SH-SY5Y (cell line): Measurements from ENCODE around the gene CRIP3.

ENCODE experiments used
- GATA2 ChIP-seq: IDR thresholded peaks from 2 replicates; pipeline ENCODE4 v1.6.1; 2011; ENCODE audit warnings: mild to moderate bottlenecking, low read depth, low read length
- GATA3 ChIP-seq: IDR thresholded peaks from 2 replicates; pipeline ENCODE4 v1.6.1; 2011; ENCODE audit warnings: low read depth, mild to moderate bottlenecking, low read length, moderate library complexity

The CRIP3 gene

GRCh38 chr6:43298565-43299337 lies 9.9 kb downstream of the CRIP3 start:
- no peak for TF ChIP-seq GATA2
- TF ChIP-seq GATA3 = no peak

DNA sequence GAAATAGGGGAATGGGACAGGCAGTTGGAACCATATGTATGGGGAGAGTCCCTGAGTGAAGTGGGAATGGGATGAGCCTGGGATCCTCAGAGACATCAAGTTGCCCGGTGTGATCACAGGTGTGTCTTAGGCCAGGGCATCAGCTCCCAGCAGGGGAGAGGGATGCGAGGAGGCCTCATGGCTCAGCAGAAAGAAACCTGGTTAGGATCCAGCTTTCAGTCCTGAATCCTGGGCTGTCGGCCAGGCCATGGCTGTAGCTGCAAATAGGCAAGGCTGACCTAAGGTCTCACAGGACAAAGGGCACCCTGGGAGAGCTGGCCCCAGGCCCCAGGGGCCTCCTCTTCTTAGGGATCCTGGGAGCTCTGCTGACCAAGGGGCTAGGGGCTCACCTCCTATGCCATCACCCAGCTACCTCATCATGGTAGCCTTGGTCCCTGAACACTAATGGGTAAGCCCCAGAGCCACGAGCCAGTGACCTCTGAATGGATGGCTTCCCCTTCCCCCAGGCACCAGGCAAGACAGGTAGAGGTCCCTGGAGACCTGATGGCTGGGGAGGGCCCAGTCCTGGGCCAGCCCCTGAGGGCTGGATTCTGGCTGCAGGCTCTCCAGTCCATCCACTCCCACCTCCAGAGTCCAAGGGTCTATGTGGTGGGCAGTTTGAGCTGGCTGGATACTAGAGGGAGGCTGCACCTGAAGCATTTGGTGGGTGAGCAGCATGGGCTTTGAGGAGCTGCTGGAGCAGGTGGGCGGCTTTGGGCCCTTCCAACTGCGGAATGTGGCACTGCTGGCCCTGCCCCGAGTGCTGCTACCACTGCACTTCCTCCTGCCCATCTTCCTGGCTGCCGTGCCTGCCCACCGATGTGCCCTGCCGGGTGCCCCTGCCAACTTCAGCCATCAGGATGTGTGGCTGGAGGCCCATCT lies 10.7 kb downstream of the CRIP3 start, which contains the start of gene SLC22A7:
Gene SLC22A7, plus strand, starts transcription at position 617 of the 921 bp plus-strand sequence. Its CDS starts 99 bp downstream, at position 716.
- TF ChIP-seq GATA2 (no peak), GATA3 (no peak)

DNA sequence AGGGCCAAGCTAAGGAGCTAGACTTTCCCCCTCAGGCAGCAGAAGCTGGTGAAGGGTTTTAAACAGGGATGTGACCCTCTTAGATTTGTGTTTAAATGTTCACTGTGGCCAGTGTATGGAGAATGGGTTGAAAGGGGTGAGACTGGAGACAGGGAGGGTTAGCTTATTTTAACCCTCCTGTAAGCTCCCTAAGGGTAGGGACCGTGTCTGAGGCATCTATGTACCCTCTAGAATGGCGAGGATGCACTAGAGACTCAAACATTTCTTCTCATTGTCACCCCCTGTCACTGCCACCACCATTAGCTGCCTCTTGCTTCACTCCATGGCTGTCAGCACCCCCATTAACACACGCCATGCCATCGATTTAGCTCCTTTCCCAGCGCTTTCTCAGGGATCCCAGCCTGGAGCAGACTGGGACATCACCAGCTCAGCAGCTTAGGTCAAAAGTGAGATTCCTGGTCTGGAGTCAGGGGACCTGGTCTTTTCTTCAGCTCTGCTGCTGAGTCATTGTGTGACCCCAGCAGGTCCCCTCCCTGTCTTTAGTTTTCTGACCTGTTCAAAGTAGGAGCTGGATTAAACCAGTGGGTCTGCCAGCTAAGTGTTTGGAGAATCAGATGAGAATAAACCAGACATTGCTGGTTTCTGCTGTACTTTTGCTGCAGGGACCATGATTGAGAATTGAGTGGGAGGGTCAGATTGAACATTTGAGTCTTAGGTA lies 11.7 kb downstream of the CRIP3 start:
- TF ChIP-seq GATA2 (no peak), GATA3 (no peak)

GRCh38 chr6:43295456-43295855 lies 13.2 kb downstream of the CRIP3 start:
- TF ChIP-seq GATA2 = no peak
- no peak for TF ChIP-seq GATA3

GRCh38 chr6:43294536-43294935 lies 14.1 kb downstream of the CRIP3 start:
- no peak for TF ChIP-seq GATA3
- TF ChIP-seq GATA2 = no peak

- TF ChIP-seq GATA3 (no peak), GATA2 (no peak)
Measured at GRCh38 chr6:43293698-43294097, 14.9 kb downstream of the CRIP3 start.

- TF ChIP-seq GATA2 (no peak), GATA3 (no peak)
Measured at GRCh38 chr6:43292763-43293318, 15.8 kb downstream of the CRIP3 start.

- TF ChIP-seq GATA3 (no peak), GATA2 (no peak)
Measured at GRCh38 chr6:43292341-43292740, 16.3 kb downstream of the CRIP3 start.

- no peak for TF ChIP-seq GATA3
- no peak for TF ChIP-seq GATA2
Measured at GRCh38 chr6:43291708-43292107, 16.9 kb downstream of the CRIP3 start.

GRCh38 chr6:43290905-43291355 lies 17.7 kb downstream of the CRIP3 start:
- TF ChIP-seq GATA3 (no peak), GATA2 (no peak)

- TF ChIP-seq GATA3 (no peak), GATA2 (no peak)
Measured at GRCh38 chr6:43290339-43290904, 18.2 kb downstream of the CRIP3 start.

- TF ChIP-seq GATA2 = no peak
- TF ChIP-seq GATA3 = no peak
Measured at GRCh38 chr6:43287717-43288679, 20.6 kb downstream of the CRIP3 start.
